Hematopoietic multipotent progenitor cell treated with erythropoietin and hydrocortisone succinate and interleukin-3 and kit ligand, for 4 days (in vitro differentiated cells): ENCODE results near the gene CRYL1.
A peak's percentile ranks its signal among the peaks of the same experiment; 100 is the strongest.

Source experiments
- DNase-seq: peaks from one replicate; pipeline ENCODE4 v3.0.0-alpha.2; 2015

Gene CRYL1

DNA sequence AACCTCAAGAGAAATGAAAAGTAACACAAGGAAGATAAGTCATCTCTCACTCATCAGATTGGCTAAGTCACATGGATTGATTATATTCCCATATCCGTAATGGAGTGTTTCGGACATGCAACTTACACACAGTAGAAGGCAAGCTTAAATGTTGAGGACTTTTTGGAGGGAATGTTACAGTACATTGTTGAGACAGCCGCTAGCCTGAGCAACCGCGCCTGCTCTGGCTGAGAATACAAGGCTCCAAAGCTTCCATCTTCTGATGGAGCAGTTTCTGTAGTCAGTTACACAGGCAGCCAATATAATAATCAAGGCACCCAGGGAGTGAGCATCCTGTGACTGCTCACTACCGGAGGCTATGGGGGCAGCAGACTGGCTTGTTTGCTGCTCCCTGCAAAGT, 1.0 kb upstream of the CRYL1 start:
- DNase-seq: no peak

DNA sequence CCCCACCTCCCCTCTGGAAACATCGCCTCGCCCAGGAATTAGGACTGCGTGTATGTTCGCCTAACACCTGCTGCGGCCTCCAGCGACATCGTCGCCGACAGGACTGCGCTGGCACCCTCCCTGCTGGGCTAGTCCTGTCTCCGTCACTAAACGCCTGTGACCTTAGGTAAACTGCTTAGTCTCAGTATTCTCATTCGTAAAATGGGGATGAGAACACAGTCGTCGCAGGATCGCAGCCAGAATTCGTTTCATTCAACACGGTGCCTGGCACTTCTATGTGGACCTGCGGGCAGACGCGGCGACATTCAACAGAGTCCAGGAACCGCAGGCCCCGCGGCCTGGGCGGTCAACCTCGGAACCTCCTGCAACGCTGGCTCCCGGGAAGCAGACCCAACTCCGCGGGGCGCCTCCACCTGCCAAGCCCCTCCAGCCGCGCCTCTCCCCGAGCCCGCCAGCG, 485 bp downstream of the CRYL1 start:
- DNase-seq: peak; percentile 55

DNA sequence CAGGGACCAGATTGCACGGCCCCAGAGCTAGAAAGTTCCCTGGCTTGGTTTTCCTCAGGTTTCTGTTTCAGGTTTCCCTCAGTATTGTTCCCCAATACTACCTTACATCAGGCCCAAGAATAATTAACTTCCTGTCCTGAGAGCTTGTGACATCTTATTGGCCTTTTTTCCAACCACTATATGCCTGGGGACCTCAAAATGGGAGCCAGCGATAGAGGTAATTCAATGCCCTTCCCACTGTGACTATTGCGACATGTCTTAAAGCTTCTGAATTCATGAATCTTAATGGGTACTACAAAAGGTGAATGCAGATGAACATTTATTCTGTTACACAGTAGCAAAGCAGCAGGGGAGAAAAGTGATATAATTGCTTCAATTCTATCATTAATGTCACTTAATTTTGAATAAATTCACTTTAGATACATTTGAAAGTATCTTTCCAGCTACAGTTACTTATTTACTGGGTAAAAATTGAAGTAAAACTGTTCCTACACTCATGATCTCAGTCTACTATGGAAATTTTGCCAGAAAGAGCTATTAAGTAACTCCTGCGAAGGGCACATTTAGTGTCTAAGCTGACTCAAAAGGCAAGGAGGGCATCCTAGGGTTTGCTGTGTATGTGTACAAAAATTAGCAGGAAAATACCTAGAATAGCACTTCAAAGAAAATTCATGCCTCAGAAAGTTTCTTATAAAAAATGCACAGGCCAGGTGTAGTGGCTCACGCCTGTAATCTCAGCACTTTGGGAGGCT, 4.1 kb downstream of the CRYL1 start:
- no peak for DNase-seq

DNA sequence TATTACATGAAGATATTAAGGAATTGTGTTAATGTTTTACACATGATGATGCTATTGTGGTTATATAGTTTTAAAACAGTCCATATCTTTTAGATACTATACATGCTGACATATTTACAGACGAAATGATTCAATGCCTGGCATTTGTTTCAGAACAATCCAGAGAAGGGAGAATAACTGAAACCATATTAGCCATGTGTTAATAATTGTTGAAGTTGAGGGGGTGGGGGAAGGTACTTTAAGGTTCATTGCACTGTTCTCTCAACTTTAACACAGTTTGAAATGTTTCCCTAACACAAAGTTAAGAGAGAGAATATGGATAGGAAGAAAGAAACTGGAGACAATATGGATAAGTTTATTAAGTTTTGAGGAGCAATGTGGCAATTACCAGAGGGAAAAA, 5.8 kb downstream of the CRYL1 start:
- no peak for DNase-seq

DNA sequence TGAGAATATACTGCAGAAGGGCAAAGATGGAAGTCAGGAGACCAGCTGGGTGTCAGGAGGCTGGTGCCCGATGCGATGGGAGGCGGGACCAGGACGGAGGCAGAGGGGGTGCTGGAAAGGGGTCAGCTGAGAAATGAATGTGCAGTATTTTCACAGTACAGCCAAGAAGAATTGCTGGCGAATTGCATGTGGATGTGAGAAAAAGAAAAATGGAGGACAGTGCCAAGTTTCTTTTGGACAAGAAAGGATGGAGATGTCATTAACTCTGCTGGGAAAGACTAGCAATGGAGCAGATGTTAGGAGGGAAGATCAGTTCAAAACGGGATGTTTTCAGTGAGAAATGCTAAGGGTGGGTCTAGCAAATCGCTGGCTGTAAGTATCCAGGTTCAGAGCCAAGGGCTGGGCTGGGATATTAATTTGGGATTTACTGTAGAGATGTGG, 7.0 kb downstream of the CRYL1 start:
- DNase-seq: no peak

DNA sequence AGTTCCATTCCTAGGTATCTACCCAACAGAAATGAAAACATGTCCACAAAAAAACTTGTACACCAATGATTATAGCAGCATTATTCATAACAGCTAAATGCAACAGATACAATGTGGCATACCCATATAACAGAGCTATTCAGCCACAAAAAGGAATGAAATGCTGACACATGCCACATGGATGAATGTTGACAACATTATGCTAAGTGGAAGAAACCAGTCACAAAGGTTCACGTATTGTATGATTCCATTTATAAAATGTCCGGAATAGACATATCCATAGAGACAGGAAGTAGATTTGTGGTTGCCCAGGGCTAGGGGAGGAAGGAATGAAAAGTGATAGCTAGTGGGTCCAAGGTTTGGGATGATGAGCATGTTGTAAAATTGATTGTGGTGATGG, 10.8 kb downstream of the CRYL1 start:
- no peak for DNase-seq

DNA sequence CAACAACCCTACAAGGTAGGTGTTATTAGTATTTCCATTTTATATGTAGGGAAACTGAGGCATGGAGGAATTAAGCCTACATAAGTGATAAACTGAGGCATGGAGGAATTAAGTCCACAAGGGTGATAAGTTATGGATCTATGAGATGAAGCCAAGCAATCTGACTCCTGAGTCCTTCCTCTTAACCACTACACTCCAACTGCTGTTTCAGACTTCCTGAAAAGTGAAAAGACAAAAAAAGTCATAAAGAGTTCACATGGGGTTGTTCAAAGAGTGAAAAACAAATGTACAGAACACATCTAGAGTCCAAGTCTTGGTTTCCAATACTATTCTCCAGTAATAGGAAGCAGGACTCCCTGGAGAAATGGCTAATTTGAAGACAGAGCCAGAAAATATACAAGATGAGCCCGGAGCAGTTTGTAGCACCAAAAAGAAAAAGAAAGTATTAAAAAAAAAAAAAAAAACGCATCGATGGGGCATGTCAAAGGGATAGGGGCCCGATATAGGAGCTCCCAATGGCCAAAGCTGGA, 12.1 kb downstream of the CRYL1 start:
- DNase-seq: peak; percentile 34

DNA sequence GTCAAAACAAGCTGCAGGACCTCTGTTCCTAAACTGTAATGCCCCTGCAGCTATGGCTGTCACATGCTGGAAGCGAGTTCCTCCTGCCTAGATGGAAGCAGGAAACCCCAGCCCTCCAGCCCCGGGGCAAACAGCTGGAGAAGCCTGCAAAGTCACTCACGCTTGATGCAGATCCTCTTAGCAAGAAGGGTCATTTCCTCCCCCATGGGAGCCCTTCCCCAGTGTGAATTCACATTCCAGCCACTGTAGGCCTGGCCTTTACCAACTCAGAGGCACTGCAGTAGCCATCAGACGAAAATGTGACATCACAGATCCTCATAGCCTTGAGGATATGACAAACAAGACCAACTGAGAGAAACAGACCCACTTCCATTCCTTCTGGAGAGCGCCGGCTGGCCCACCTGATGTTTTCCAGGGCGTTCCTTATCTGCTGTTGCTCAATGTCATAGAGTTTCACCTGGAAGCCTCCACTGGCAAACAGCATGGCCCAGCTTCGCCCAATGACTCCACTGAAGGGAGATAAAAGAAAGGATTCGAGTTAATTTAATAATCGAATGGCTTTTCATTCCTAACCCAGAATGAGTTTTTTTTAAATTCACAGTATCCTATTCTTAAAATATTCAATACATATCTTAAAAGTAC, 13.5 kb downstream of the CRYL1 start:
- DNase-seq: no peak

DNA sequence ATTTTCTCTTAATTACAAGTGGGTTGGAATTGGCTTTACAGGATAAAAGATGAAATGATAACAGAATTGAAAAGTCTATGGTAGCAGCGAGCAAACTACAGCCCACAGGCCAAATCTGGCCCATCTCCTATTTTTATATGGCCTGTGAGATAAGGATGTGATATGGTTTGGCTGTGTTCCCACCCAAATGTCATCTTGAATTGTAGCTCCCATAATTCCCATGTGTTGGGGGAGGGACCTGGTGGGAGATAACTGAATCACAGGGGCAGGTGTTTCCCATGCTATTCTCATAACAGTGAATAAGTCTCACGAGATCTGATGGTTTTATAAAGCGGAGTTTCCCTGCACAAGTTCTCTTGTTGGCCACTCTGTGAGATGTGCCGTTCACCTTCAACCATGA, 19.0 kb downstream of the CRYL1 start:
- no peak for DNase-seq

DNA sequence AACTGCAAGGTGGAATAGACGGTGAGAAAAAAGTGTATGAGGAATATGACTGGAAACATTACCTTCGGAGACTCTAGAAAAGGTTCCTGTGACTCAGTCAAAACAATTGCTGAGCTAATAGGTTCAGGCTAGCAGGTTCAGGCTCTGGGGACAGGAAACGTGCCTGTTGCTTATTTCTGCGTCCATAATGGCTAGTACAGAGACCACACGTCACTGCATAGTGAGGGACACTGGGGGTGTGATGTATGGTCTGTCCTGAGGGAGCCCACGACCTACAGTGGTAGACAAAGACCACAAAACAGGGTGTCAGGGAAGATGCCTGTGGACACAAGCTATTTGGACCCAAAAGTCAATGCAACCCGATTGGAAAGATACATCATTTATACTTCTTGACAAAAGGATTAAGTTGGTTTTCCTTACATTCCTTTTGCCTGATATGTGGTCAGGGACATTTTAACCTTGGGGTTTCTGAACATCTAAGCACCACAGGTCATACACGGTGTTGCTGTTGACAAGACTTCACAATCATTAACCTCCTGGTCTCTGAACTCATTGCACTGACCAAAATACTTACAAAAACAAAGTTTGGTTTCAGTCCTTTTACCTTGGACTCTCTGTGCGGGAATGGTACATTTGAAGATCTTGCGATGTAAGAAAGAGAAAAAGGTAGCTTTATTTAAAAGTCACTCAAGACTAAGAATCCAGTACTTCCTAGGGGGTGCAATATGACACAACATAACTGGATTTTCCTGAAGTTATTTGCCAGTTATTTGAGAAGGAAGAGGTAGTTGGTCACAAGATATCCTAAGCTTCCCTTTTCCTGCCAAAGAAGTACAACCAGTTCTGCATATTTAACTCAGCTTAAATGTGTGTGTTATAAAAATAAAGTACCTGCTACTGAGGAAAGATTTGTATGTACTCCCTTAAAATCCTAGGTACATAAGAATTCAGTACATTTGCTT, 20.0 kb downstream of the CRYL1 start:
- DNase-seq: no peak

DNA sequence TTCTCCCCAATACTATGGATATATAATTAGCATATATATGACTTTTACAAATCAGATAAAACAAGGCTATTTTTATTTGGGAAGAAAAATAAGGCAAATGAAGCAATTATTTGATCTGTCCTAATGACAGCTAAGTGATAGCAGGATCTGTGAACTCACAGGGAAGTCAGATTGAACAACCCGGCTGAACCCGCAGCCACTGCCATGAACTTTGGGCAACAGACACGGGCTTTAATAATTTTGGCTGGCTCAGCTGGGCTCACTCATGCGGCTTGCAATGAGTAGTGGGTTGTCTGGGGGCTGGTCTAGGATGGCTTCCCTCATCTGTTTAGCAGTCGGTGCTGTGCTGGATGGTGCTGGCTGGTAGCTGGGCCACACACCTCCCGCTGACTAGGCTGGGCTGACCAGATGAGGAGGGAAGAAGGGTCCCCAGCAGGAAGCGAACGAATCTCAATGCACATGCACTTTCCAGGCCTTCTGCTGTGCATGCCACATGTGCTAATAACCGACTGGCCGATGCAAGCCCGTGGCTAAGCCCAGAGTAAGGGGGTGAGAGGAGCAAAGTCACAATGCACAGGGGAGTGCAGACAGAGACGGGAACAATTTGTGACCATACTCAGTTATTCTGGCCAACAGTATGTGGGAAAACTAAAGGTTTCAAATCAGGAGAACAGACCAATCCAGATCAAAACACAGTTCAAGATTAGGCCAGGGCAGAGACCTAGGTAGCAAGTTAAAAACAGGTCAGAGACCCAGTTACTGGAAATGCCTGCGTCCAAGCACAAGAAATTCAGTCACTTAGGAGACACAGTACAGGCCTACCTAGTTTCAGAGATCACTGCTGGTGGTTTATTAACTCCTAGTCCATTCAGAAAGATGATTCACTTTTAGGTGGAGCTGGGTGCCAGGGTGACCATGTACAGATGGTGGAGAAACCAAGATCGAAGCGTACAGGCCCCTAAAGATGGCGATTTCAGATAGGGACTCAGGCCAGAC, 22.3 kb downstream of the CRYL1 start:
- DNase-seq: no peak

DNA sequence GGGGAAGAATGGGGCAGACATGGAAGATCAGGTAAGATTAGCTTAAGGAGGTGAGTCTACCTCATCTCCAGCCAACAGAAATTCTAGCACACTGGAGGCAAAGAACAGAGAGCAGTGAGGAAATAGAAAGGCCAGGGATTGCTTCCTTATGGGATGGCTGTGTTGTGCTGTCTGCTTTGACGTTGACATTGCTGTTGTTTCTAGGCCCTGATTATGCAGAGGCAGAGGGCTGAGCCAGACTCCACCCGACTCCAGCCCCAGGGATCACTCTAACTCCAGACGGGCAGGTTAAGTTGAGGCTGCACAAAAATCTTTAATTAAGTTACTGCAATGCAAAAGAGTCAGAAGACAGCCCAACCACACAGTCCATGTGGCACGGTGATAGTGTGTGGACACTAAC, 24.1 kb downstream of the CRYL1 start:
- no peak for DNase-seq

DNA sequence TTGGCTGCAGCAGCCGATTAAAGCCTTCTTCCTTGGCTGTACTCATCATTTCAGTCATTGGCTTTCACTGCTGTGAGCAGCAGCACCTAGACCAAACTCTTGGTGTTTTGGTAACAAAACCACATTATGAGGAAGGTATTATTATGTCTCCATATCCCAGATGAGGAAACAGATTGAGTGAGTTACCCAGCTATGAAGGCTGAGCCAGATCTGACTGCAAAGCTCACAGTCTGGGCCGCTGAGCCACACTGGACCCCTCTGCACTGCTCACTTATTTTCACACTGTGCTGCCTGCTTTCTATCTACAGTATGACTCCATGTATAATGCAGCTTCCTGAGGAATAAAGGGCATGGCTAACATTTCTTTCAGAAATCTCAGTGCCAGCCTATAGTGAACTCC, 24.5 kb downstream of the CRYL1 start:
- DNase-seq: no peak

DNA sequence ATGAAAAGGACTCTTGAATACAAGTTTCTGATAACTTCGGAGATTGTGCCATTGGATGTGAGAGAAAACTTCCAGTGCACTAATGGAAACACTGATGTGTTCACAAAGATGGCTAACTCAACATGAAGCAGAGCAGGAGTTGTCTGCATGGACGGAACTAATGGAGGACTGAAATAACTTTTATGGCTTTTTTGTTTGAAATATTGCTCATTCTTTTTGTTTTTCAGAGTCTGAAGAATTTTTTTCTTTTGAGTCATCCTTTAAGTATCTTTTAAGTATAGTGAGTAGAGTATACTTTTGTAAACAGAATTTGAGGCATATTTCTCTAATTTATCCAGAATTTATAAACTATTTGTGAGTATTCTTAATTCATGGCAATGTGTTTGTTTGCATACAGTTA, 25.7 kb downstream of the CRYL1 start:
- DNase-seq: no peak

DNA sequence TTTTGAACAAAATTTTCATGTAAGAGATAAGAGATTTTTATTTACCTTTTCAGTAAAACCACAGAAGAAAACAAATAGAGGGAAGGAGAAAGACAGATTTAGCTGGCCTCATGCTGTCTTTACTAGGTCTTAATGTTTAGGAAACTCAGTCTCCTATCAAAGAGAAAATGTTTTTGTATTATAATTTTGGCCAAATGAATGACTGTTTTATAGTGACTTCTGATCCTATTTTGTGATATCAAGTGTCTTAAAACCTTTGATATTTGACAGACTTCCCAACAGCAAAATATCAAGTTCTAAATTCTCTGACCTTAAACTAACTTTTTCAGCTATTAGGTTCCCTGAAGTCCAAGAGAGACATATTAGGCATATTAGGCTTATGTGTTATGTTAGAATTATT, 27.0 kb downstream of the CRYL1 start:
- DNase-seq: no peak

DNA sequence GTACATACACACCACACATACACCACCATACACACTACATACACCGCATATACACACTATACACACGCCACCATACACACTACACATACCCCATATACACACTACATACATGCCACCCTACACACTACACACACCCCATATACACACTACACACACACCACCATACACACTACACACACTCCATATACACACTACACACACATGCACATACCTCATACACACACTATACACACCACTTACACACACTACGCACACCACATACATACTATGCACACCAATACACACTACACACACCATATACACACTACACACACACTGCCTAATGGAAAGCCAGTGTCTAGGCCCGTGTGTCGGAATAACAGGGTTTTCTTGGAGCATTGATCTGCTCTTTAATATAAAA, 27.5 kb downstream of the CRYL1 start:
- DNase-seq: no peak

DNA sequence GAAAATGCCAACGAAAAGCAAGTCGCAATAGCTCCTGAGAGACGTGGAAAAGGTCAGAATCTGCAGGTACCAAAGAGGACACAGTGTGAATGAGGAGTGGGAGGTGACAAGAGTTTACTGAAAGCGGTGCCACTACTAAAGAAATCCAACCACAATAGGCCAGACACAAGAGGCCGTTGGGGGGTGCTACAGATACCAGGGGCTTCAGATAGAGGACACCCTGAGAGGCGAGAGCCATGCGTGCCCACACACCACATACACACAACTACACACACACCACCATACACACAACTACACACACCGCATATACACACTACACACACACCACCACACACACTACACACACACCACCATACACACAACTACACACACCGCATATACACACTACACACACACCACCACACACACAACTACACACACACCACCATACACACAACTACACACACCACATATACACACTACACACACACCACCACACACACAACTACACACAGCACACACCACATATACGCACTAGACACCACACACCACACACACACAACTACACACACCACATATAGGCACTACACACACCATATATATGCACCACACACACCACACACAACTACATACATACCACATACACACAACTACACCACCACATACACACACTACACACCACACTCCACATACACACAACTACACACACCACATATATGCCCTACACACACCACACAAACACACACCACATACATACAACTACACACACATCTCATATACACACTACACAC, 28.5 kb downstream of the CRYL1 start:
- peak; percentile 41 for DNase-seq

DNA sequence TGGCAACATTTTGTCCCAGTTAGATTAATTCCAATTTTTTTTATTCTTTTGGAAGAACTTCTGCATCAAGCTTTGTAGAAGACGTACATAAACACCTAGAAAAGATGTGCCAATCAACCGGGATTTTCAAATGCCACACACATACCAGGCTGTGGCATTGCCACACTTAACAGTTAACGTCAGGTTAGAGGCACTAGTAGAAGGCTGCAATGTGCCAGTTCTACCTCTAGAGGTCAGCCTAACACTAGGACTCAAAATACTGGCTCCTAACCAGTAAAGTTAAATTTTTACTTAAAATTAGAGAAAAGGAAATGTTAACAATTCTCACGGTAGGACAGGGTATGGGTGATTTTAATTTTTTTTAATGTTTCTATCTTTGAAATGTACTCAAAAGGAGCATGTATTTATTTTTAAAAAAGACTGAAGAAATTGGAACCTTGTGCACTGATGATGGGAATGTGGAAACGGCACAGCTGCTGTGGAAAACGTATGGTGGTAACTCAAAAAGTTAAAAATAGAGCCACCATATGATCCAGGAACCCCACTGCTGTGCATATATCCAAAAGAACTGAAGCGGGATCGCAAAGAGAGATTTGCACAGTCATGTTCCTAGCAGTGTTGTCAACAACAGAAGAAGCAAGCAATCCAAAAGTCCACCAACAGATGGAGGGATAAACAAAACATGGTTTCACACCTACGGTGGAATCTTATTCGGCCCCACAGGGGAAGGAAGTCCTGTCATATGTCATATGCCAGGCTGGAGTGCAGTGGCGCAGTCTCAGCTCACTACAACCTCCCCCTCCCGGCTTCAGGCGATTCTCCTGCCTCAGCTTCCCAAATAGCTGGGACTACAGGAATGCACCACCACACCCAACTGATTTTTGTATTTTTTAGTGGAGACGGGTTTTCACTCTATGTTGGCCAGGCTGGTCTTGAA, 30.3 kb downstream of the CRYL1 start:
- peak; percentile 86 for DNase-seq

DNA sequence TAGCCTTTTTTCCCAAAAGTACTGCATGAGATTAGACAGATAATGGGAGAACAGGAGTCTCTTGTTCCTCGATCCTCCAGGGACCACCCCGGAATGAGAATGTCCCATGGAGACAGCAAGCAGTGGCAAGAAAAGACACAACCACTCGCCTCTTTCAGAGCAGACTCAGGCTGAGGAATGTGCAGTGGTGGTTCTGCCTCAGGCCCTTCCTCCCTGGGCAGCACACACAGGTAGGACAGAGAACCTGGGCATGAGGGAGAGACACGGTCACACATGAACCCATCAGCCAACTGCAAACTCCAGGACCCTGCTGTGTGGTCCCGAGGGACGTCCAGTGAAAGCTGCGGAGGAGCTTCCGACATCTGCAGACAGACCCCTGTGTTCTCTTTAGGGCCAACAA, 31.0 kb downstream of the CRYL1 start:
- DNase-seq: no peak

DNA sequence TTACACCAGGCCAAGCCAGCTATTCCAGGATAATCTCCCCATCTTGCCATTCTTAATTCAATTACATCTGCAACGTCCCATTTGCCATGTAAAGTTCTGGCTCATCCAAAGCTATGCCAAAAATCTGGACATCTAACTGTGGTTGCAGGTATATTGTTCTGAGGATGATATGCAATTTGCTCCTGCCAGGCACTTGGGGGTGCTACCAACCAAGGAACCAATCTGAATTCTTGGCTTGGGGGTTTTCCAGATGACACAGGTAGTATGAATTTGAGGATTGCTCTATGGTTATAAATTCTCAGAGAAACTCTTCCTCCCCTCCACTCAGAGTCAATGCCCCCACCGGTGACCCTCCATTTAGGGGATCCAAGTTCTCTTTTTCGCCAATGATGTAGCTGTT, 33.0 kb downstream of the CRYL1 start:
- DNase-seq: peak; percentile 42
